ENCODE data around the gene CRISP3. TPM values are rescaled to one million over a fixed set of nuclear protein-coding genes. Genes with fewer than 3 reads are reported as not detected.

The CRISP3 gene, protein sequence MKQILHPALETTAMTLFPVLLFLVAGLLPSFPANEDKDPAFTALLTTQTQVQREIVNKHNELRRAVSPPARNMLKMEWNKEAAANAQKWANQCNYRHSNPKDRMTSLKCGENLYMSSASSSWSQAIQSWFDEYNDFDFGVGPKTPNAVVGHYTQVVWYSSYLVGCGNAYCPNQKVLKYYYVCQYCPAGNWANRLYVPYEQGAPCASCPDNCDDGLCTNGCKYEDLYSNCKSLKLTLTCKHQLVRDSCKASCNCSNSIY
- polyA plus RNA-seq (2012; ENCODE audit: missing spikeins) = not detected

DNA sequence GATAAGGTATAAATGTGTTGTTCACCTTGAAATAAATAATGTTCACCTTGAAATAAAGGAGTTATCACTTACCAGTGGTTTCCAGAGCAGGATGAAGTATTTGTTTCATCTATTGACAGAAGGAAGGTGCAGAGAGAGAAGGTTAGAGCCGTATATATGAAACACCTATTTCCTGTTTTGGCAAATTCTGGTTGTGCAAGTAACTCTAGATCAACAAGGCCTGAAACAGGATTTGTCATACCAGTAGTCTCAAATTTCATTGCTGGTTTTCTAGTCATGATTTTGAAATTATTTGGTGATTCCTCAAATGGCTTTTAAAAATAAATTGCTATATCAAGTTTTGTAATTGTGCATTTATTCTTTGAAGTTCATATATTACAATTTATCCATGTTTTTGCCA lies at the start of gene CRISP3:
CRISP3 (minus strand) TSS at position 130 of the 400 bp plus-strand sequence; CDS start at position 109, 21 bp downstream.
- TF ChIP-seq POLR2A (IDR thresholded peaks at IDR 0.05; ENCODE audit: low read depth, low read length) (no peak), TAF1 (IDR thresholded peaks at IDR 0.05; ENCODE audit: borderline replicate concordance, low read depth, low read length) (no peak), POLR2AphosphoS5 (IDR thresholded peaks at IDR 0.05; ENCODE audit: low read depth, low read length) (no peak)
- FAIRE-seq (no peak), DNase-seq (ENCODE audit: insufficient read length) (no peak)

DNA sequence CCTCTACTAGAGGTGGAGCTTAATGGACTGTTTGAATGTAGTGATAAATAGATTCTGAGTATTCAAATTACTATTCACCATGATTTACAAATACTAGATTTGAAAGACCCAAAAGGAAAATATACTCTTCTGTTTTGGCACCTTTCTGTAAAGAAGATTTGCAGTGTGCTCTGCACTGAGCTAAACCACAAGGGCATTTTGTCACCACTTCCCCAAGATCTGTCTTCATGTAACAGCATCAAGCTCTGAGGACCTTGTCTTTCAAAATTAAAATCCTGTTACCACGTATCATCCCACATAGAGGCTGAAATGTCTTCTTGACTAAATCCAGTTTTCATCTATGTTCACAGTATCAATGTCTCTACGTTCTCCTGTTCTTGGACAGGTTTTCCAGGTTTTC lies 46.2 kb upstream of the CRISP3 start:
- TF ChIP-seq POLR2A (IDR thresholded peaks at IDR 0.05; ENCODE audit: low read depth, low read length) (no peak), POLR2AphosphoS5 (IDR thresholded peaks at IDR 0.05; ENCODE audit: low read depth, low read length) (no peak), TAF1 (IDR thresholded peaks at IDR 0.05; ENCODE audit: borderline replicate concordance, low read depth, low read length) (no peak)
- no peak for DNase-seq (ENCODE audit: insufficient read length)
- FAIRE-seq = no peak

DNA sequence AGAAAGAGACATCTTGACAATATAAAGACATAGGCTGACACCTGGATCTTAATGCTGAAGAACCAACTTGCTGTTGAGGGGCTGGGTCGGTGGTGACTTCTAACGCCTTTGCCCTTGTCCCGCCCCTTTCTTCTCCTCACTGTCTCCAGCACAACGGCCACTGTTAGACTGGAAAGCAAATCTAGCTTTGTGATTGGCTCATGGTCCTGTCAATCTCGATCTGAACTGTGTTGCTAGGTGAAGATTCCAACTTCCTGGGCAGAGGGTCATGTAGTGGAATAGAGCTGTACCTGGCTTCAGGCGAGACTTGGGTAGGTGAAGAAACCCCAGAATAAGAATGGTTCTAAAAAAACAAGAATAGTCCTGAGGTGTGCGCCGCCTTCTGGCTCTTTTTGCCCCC lies 43.0 kb upstream of the CRISP3 start, which contains the start of gene PGK2:
PGK2 (minus strand) TSS at position 110 of the 400 bp plus-strand sequence; CDS start at position 12, 98 bp downstream.
- TF ChIP-seq TAF1 (IDR thresholded peaks at IDR 0.05; ENCODE audit: borderline replicate concordance, low read depth, low read length) = no peak
- DNase-seq (ENCODE audit: insufficient read length) (no peak), FAIRE-seq (no peak)

DNA sequence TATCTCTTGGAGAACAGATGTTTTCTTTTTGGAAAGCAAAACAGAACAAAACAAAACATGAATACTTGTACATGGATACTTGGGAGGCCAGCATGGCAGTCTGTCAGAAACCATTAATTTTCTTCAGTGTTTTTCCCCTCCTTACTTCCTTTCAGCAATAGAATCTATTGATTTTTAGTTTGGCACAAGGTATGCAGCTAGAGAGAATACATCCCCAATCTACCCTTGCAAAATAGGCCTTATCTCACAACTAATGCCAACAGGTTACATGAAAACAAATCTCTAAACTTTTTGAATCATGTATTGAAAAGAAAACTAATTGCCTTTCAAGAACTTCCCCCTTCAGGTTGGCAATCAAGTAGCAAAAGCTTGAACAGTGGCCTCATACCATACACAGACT lies 40.1 kb upstream of the CRISP3 start:
- no peak for FAIRE-seq
- no peak for DNase-seq (ENCODE audit: insufficient read length)
- TF ChIP-seq POLR2AphosphoS5 (IDR thresholded peaks at IDR 0.05; ENCODE audit: low read depth, low read length) (no peak), TAF1 (IDR thresholded peaks at IDR 0.05; ENCODE audit: borderline replicate concordance, low read depth, low read length) (no peak), POLR2A (IDR thresholded peaks at IDR 0.05; ENCODE audit: low read depth, low read length) (no peak)

DNA sequence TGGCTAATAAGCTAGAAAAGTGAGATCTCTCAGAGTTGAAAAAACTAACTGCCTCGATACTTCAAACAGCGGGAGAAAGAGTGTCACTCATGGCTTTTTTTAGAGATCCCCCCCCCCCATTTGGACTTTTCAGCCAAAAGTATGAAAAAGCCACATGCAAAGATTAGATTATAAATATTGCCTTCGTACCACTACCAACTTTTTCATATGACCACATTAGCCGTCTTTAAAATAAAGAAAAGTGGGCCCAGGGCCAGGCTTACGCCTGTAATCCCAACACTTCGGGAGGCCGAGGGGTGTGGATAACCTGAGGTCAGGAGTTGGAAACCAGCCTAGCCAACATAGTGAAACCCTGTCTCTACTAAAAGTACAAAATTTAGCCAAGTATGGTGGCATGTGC lies 38.5 kb upstream of the CRISP3 start:
- no peak for FAIRE-seq

DNA sequence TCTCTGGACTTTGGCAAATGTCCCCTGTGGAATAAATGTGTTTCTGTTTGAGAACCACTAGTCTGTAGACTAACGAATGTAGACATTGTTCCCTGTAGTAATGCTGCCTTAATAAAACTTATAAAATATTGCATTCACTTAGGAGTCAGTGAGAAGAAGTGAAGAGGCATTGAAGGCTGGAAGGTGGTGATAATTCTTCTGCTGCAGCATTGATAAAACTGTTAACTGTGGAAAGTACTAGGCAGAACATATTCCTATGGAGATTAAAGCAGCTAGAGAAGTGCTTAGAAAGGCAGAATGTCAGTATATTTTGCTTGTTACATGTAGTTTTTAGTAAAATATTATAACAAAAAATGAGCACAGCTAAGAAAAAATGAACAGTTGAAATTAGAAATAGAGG lies 38.1 kb upstream of the CRISP3 start:
- FAIRE-seq = no peak
- no peak for TF ChIP-seq TAF1 (IDR thresholded peaks at IDR 0.05; ENCODE audit: borderline replicate concordance, low read depth, low read length)
- no peak for TF ChIP-seq POLR2A (IDR thresholded peaks at IDR 0.05; ENCODE audit: low read depth, low read length)
- no peak for TF ChIP-seq POLR2AphosphoS5 (IDR thresholded peaks at IDR 0.05; ENCODE audit: low read depth, low read length)
- no peak for DNase-seq (ENCODE audit: insufficient read length)

More for the DNA sequence above, 38.5 kb upstream of the CRISP3 start:
- no peak for DNase-seq (ENCODE audit: insufficient read length)
- TF ChIP-seq POLR2A (IDR thresholded peaks at IDR 0.05; ENCODE audit: low read depth, low read length) (no peak), TAF1 (IDR thresholded peaks at IDR 0.05; ENCODE audit: borderline replicate concordance, low read depth, low read length) (no peak), POLR2AphosphoS5 (IDR thresholded peaks at IDR 0.05; ENCODE audit: low read depth, low read length) (no peak)

DNA sequence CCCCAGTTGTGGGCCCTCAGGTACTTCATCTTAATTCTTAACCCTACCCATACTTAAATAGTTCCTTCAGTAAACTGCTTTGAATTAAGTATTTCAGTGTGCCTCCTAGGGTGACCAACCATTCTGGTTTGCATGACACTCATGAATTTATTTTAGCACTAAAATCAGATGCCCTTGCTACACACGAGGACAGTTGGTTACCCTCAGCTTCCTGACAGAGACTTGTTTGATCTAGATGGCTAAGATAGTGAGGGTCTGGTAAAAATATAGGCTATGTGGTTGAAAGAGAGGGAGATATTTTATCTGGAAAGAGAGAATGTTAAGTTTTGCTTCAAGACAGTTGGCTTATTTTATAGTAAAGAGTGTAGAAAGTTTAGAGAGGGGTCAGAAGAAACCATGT lies 32.3 kb upstream of the CRISP3 start:
- no peak for TF ChIP-seq TAF1 (IDR thresholded peaks at IDR 0.05; ENCODE audit: borderline replicate concordance, low read depth, low read length)
- TF ChIP-seq POLR2A (IDR thresholded peaks at IDR 0.05; ENCODE audit: low read depth, low read length) = no peak
- DNase-seq (ENCODE audit: insufficient read length) = no peak
- FAIRE-seq = no peak

DNA sequence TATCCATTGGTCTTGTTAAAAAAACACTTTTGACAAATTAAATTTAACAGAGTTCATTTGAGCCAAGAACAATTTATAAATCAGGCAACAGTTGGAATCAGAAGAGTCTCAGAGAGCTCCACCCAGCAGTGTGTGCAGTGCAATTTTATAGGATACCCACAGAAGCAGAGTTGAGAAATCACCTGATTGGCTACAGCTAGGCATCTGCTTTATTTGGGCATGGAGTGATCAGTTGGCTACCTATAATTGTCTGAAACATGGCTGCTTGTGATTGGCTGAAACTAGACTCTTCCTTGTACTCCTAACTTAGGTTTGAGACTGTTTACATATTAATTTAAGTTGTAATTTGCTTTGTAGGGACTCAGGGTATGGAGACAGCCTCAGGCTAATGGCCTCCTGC lies 30.9 kb upstream of the CRISP3 start:
- TF ChIP-seq POLR2AphosphoS5 (IDR thresholded peaks at IDR 0.05; ENCODE audit: low read depth, low read length) = no peak
- no peak for TF ChIP-seq POLR2A (IDR thresholded peaks at IDR 0.05; ENCODE audit: low read depth, low read length)
- no peak for TF ChIP-seq TAF1 (IDR thresholded peaks at IDR 0.05; ENCODE audit: borderline replicate concordance, low read depth, low read length)
- DNase-seq (ENCODE audit: insufficient read length) = no peak
- FAIRE-seq = no peak

DNA sequence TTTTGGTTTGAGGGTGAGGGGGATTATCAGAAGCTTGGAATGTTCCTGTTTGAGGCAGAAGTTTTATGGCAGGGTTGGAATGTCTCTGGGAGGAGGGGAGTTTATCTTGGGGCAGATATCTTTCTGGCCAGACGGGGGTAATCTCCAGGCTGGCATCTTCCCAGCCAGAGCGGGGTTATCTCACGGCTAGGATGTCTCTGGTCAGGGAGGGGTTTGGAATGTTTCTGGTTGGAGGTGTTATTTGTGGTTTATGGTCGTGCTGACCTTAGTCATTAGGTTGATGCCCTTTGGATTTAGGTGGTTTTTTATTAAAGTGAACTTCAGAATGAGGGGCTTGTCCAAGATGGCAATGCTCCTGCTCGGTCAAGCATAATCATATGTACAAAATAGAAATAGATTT lies 28.1 kb upstream of the CRISP3 start:
- no peak for DNase-seq (ENCODE audit: insufficient read length)
- TF ChIP-seq POLR2A (IDR thresholded peaks at IDR 0.05; ENCODE audit: low read depth, low read length) (no peak), POLR2AphosphoS5 (IDR thresholded peaks at IDR 0.05; ENCODE audit: low read depth, low read length) (no peak), TAF1 (IDR thresholded peaks at IDR 0.05; ENCODE audit: borderline replicate concordance, low read depth, low read length) (no peak)
- FAIRE-seq = no peak

DNA sequence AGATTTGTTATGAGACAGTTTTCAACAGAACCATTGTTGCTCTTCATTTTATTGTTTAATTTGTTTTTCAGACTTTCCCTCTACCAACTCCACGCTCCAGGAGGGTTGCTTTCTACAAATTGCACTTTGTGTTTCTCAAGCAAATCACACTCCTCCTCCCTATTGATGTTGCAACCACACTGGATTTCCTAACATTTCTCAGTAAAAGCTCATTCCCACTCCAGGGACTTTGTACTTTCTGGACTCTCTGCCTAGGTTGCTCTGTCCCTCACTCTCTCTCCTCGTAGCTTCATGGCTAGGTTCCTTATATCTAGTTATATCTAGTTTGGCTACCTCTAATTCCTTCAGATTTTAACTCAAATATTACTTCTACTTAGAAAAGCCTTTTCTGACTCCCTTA lies 22.6 kb upstream of the CRISP3 start:
- TF ChIP-seq TAF1 (IDR thresholded peaks at IDR 0.05; ENCODE audit: borderline replicate concordance, low read depth, low read length) (no peak), POLR2A (IDR thresholded peaks at IDR 0.05; ENCODE audit: low read depth, low read length) (no peak), POLR2AphosphoS5 (IDR thresholded peaks at IDR 0.05; ENCODE audit: low read depth, low read length) (no peak)
- FAIRE-seq (no peak), DNase-seq (ENCODE audit: insufficient read length) (no peak)

DNA sequence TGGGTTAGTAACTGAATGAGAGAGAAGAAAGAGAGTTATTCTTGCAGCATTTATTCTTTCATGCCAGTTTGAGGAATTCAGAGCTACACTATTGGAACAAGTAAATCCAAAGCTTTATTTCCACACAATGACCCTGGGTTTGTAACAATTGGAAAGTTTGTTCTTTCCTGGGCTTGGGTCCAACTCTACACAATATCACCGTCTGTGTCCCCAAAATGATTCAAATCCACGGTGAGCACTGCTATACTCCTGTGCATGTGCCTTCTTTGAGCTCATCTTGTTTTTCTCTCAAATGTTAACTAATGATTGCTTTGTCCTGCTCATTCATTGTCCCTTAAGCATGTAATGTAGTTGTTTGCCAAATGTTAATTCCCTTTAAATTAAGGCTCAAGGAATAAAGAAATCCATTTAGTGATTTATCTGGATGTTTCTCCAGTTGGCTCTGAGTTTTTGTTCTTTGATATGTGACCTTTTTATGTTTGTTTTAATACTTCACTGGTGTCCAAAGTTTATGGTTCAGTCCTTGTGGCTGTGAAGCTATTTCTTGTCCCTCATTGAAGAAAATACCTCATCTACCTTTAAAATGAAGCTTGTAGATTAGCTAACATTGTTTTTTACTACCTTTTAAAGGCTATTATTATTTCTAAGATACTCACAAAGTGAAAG lies 20.5 kb upstream of the CRISP3 start:
- FAIRE-seq = no peak
- DNase-seq (ENCODE audit: insufficient read length) = no peak
- no peak for TF ChIP-seq POLR2AphosphoS5 (IDR thresholded peaks at IDR 0.05; ENCODE audit: low read depth, low read length)
- no peak for TF ChIP-seq TAF1 (IDR thresholded peaks at IDR 0.05; ENCODE audit: borderline replicate concordance, low read depth, low read length)
- no peak for TF ChIP-seq POLR2A (IDR thresholded peaks at IDR 0.05; ENCODE audit: low read depth, low read length)

DNA sequence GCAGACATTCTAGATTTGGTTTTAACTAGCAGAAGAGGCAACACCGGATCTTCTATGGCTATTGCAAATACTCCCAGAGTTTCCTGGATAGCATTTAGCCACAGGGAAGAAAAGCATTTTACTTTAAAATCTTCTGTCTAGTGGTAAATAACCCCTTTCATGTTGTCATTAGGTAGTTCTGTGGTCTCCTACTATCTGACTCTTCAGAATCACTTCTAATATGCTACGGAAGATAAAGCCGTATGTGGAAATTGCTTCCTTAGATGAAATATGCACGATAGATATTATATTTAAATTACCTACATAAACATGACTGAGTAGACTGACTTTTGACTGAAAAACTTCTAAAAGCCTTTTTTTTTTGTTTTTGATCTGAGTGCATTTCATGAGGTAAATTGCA lies 759 bp downstream of the CRISP3 start:
- no peak for DNase-seq (ENCODE audit: insufficient read length)
- TF ChIP-seq POLR2AphosphoS5 (IDR thresholded peaks at IDR 0.05; ENCODE audit: low read depth, low read length) (no peak), POLR2A (IDR thresholded peaks at IDR 0.05; ENCODE audit: low read depth, low read length) (no peak), TAF1 (IDR thresholded peaks at IDR 0.05; ENCODE audit: borderline replicate concordance, low read depth, low read length) (no peak)
- FAIRE-seq = no peak

All from GM12892 (cell line).